Endothelial cell of umbilical vein (primary cell): ENCODE results near the gene ETV1. TPM values are rescaled to one million over a fixed set of nuclear protein-coding genes. Genes with fewer than 3 reads are reported as not detected.

ENCODE experiments used
- BruUV-seq: library from RNA; stranded (reverse); fragments of 400-500 nt; replicated peaks from 2 replicates; lab custom pipeline; 2021; lab: Mats Ljungman, UMichigan
- CTCF ChIA-PET: fragments of 300-600, 350-600 bp; sonication (Branson Sonifier 250); formaldehyde crosslinking; loops from one replicate; lab custom pipeline; 2021; ENCODE audit warnings: antibody characterized with exemption, inconsistent platforms; lab: Charles Lee
- POLR2A ChIA-PET: fragments of 300-600, 350-600 bp; sonication (Branson Sonifier 250); formaldehyde crosslinking; loops from one replicate; lab custom pipeline; 2021; ENCODE audit warnings: antibody characterized with exemption, inconsistent platforms; lab: Charles Lee
- DNase-seq: peaks from one replicate; pipeline ENCODE4 v3.0.0-alpha.2; 2011; ENCODE audit warnings: low read depth, low spot score
- FAIRE-seq: peaks from 2 replicates; lab custom pipeline; 2011; peaks lifted over from hg19 to GRCh38; lab: Jason Lieb, UNC
- H2AFZ ChIP-seq: 2 replicates; pipeline ENCODE4 v1.6.0; 2012; ENCODE audit warnings: low read depth, low read length, control low read depth, inconsistent platforms
- H3K27ac ChIP-seq: 2 replicates; pipeline ENCODE4 v1.5.1; 2011; ENCODE audit warnings: low read depth, mild to moderate bottlenecking, control low read depth, low read length, moderate library complexity; ENCODE audit not compliant: insufficient read depth
- H3K27me3 ChIP-seq, 2 experiments: 2 replicates each; pipeline versions ENCODE4 v1.6.0 to v1.6.1; 2011; ENCODE audit warnings: low read length in 2 of 2, mixed read lengths in 1 of 2; ENCODE audit not compliant: control insufficient read depth in 2 of 2, insufficient read depth in 2 of 2
- H3K36me3 ChIP-seq, 2 experiments: 2 replicates in 1 of 2; 3 replicates in 1 of 2; pipeline ENCODE4 v1.5.1; 2011; ENCODE audit warnings: low read length in 2 of 2, mild to moderate bottlenecking in 1 of 2, moderate library complexity in 1 of 2; ENCODE audit not compliant: control insufficient read depth in 2 of 2, insufficient read depth in 2 of 2; ENCODE audit errors: extremely low read depth in 1 of 2
- H3K4me1 ChIP-seq: 3 replicates; pipeline ENCODE4 v1.5.1; 2011; ENCODE audit warnings: mild to moderate bottlenecking, low read length; ENCODE audit not compliant: control insufficient read depth, insufficient read depth; ENCODE audit errors: extremely low read depth
- H3K4me2 ChIP-seq: 2 replicates; pipeline ENCODE4 v1.6.1; 2011; ENCODE audit warnings: low read length, control low read depth, mixed read lengths; ENCODE audit not compliant: insufficient read depth
- H3K4me3 ChIP-seq, 3 experiments: fragments of 200-600 bp in 1 of 3; sonication (generic), shearing (Covaris generic) in 1 of 3; replicated peaks in 1 of 3; 2 replicates each; pipeline ENCODE4 v1.5.1; 2011 to 2016; ENCODE audit warnings: control low read depth in 3 of 3, low read length in 3 of 3, mild to moderate bottlenecking in 2 of 3, inconsistent platforms in 1 of 3, low read depth in 1 of 3, moderate library complexity in 1 of 3; ENCODE audit not compliant: insufficient read depth in 1 of 3
- H3K79me2 ChIP-seq: 2 replicates; pipeline ENCODE4 v1.6.0; 2012; ENCODE audit warnings: low read length, inconsistent platforms; ENCODE audit not compliant: control insufficient read depth, insufficient read depth
- H3K9ac ChIP-seq: replicated peaks from 2 replicates; pipeline ENCODE3; 2011; ENCODE audit warnings: low read length, control low read depth; ENCODE audit not compliant: insufficient read depth; ENCODE audit errors: extremely low read depth
- H3K9me1 ChIP-seq: replicated peaks from 3 replicates; pipeline ENCODE4 v1.6.0; 2011; ENCODE audit warnings: mild to moderate bottlenecking, low read length; ENCODE audit not compliant: control insufficient read depth, insufficient read depth; ENCODE audit errors: extremely low read depth
- H3K9me3 ChIP-seq: replicated peaks from 2 replicates; pipeline ENCODE4 v1.5.1; 2012; ENCODE audit warnings: low read length, inconsistent platforms; ENCODE audit not compliant: control insufficient read depth, insufficient read depth
- H4K20me1 ChIP-seq: replicated peaks from 2 replicates; pipeline ENCODE3; 2011; ENCODE audit warnings: mild to moderate bottlenecking, low read length; ENCODE audit not compliant: control insufficient read depth, insufficient read depth; ENCODE audit errors: extremely low read depth
- CTCF ChIP-seq, 2 donors: IDR thresholded peaks; 1 replicate in 1 of 2; 2 replicates in 1 of 2; pipeline ENCODE4 v1.5.1; 2011; ENCODE audit warnings: low read length in 2 of 2, mild to moderate bottlenecking in 2 of 2, moderate library complexity in 2 of 2, control low read depth in 1 of 2, inconsistent platforms in 1 of 2, low read depth in 1 of 2; ENCODE audit not compliant: insufficient read depth in 1 of 2; ENCODE audit errors: extremely low read depth in 1 of 2
- EZH2 ChIP-seq: IDR thresholded peaks from 2 replicates; pipeline ENCODE4 v1.6.1; 2012; ENCODE audit warnings: borderline replicate concordance, low read depth, mild to moderate bottlenecking, moderate library complexity, low read length, inconsistent platforms; ENCODE audit not compliant: severe bottlenecking
- FOS ChIP-seq: IDR thresholded peaks from 2 replicates; pipeline ENCODE4 v1.6.1; 2011; ENCODE audit warnings: mild to moderate bottlenecking, low read length, moderate library complexity, borderline replicate concordance; ENCODE audit not compliant: insufficient read depth
- GATA2 ChIP-seq: IDR thresholded peaks from 2 replicates; pipeline ENCODE4 v1.7.0; 2011; ENCODE audit warnings: low read depth, mild to moderate bottlenecking, moderate library complexity, mixed read lengths, low read length; ENCODE audit not compliant: insufficient read length, insufficient read depth
- MAX ChIP-seq: IDR thresholded peaks from 2 replicates; pipeline ENCODE4 v1.6.1; 2011; ENCODE audit not compliant: insufficient read depth, insufficient read length
- MYC ChIP-seq: IDR thresholded peaks from one replicate; pipeline ENCODE4 v1.6.1; 2011; ENCODE audit warnings: mild to moderate bottlenecking, low read depth, low read length
- dilution Hi-C: fragments of 300-500 bp; cut with MboI; formaldehyde crosslinking; loops from one replicate; pipeline ENCODE4 v1.15.0; 2019; ENCODE audit warnings: low sequenced_read_pairs; ENCODE audit not compliant: extremely low pct_ligation_motif_present
- intact Hi-C: fragments of 100-400 bp; cut with micrococcal nuclease; formaldehyde crosslinking; loops from one replicate; pipeline ENCODE4 v1.10.0; 2022
- polyA plus RNA-seq, 4 experiments: library from polyadenylated mRNA; depleted of rRNA in 3 of 4; stranded (reverse) in 3 of 4; unstranded in 1 of 4; fragments of >200 nt; gene quantifications; 2 replicates each; pipeline versions ENCODE4 v1.2.1 to v1.2.3, GENCODE V29; 2011 to 2012; ENCODE audit warnings: missing spikeins in 1 of 4
- total RNA-seq: library from RNA; stranded (reverse); gene quantifications from 2 replicates; pipeline ENCODE4 v1.2.3, GENCODE V29; 2021

ETV1 gene
- total and polyA plus RNA-seq, 2 donors (not counting 3 experiments of a cell fraction or from before 2014, with no cell fraction given) = 8.4 to 16.6 TPM

- POLR2A ChIA-PET = no interaction called here
- FAIRE-seq = no peak
These were observed 34.9 kb upstream of the ETV1 start for GRCh38 chr7:14024406-14024805.

More at GRCh38 chr7:14024406-14024805, 34.9 kb upstream of the ETV1 start:
- H3K9me1 ChIP-seq = no peaks in the 10 kb centered on the region
- no peak overlapping the region for H3K27ac ChIP-seq
- no peak overlapping the region for H3K9ac ChIP-seq
- H3K27me3 ChIP-seq = no peaks in the 10 kb centered on the region
- no peaks in the 10 kb centered on the region for H3K79me2 ChIP-seq
- H3K4me2 ChIP-seq = no peak overlapping the region
- no peaks in the 10 kb centered on the region for H3K9me3 ChIP-seq
- CTCF ChIA-PET = no interaction called here
- no peaks in the 10 kb centered on the region for H3K4me1 ChIP-seq
- H3K36me3 ChIP-seq = no peaks in the 10 kb centered on the region
- dilution Hi-C loops = no loop called here
- no peak overlapping the region for H3K4me3 ChIP-seq
- intact Hi-C loops = no loop called here
- no TSS peak for BruUV-seq
- H2AFZ ChIP-seq = no peak overlapping the region
- no peak for TF ChIP-seq MAX
- no peak for TF ChIP-seq GATA2
- TF ChIP-seq FOS = no peak
- TF ChIP-seq EZH2 = no peak
- no peak for TF ChIP-seq MYC
- no peak for TF ChIP-seq CTCF (IDR thresholded peaks at IDR 0.05; ENCODE audit: extremely low read depth in 1 of 2, insufficient read depth in 1 of 2, low read depth in 1 of 2, low read length in 2 of 2)
- no peak for DNase-seq
- no peaks in the 10 kb centered on the region for H4K20me1 ChIP-seq
